ENCODE measurements around the gene FAM9A. TPM values are rescaled to one million over a fixed set of nuclear protein-coding genes. Genes with fewer than 3 reads are reported as not detected.

The FAM9A gene
- total and polyA plus RNA-seq, 2 of the 8 experiments (the other 6 are each of a cell fraction or from before 2014, with no cell fraction given) = not detected

GRCh38 chrX:8755813-8756212, 45.4 kb downstream of the FAM9A start:
- H3K56ac ChIP-seq (replicated peaks; ENCODE audit: insufficient read length, low read depth, low read length) = no peak overlapping the region
- FAIRE-seq (no peak), DNase-seq (ENCODE audit: low read depth in 1 of 2, low spot score in 2 of 2) (no peak)
- H4K5ac ChIP-seq (ENCODE audit: insufficient read length, low read depth, low read length) = no peak overlapping the region
- H2AK5ac ChIP-seq (ENCODE audit: low read depth, low read length) = no peak overlapping the region
- no peak overlapping the region for H3K4me2 ChIP-seq (ENCODE audit: insufficient read depth in 1 of 2, low read depth in 2 of 2, low read length in 2 of 2)
- H2BK120ac ChIP-seq (replicated peaks; ENCODE audit: low read depth, low read length) = no peak overlapping the region
- ChIA-PET POLR2A (ENCODE audit: partially characterized antibody) (no interaction called here), CTCF (ENCODE audit: partially characterized antibody) (interaction anchor here (0.6 to 1.9 kb wide), 7 partner anchors 11 to 1180 kb away, joined by 3 to 11 read pairs (median 4); no protein-coding TSS in a partner anchor)
- H3K27ac ChIP-seq (ENCODE audit: low read depth, low read length) = no peak overlapping the region
- no peaks in the 10 kb centered on the region for H3K79me2 ChIP-seq (ENCODE audit: control insufficient read depth in 1 of 2, insufficient read depth in 2 of 2, low read length in 2 of 2)
- no peak overlapping the region for H4K8ac ChIP-seq (ENCODE audit: extremely low read depth, insufficient read depth, low read length)
- no peak overlapping the region for H2BK20ac ChIP-seq (ENCODE audit: low read length)
- no peaks in the 10 kb centered on the region for H4K20me1 ChIP-seq (replicated peaks in 1 of 2; ENCODE audit: control insufficient read depth in 1 of 2, insufficient read depth in 2 of 2, low read length in 2 of 2)
- no peaks in the 10 kb centered on the region for H3K27me3 ChIP-seq (replicated peaks in 1 of 4; ENCODE audit: control insufficient read depth in 3 of 4, extremely low read depth in 1 of 4, insufficient read depth in 3 of 4, low read length in 3 of 4)
- no peaks in the 10 kb centered on the region; a peak in 1 of 7 replicates for H3K4me1 ChIP-seq (replicated peaks in 1 of 4; ENCODE audit: control insufficient read depth in 3 of 4, insufficient read depth in 4 of 4, low read length in 3 of 4)
- no peak overlapping the region for H2AFZ ChIP-seq (ENCODE audit: low read length)
- no peaks in the 10 kb centered on the region for H3K9me3 ChIP-seq (ENCODE audit: insufficient read depth in 2 of 2, low read depth in 1 of 2, low read length in 1 of 2)
- H4K91ac ChIP-seq (replicated peaks; ENCODE audit: insufficient read length, low read length) = no peak overlapping the region
- H2BK5ac ChIP-seq (ENCODE audit: low read depth, low read length) = no peak overlapping the region
- TF ChIP-seq PHF8 (conservative IDR thresholded peaks at IDR 0.05; ENCODE audit: low read depth, low read length) = no peak
- TF ChIP-seq CTBP2 (IDR thresholded peaks at IDR 0.05; ENCODE audit: borderline replicate concordance, insufficient read depth, insufficient read length, low read length) = no peak
- TF ChIP-seq SIRT6 (IDR thresholded peaks at IDR 0.05; ENCODE audit: low read length) = no peak
- TF ChIP-seq FOSL1 (IDR thresholded peaks at IDR 0.05; ENCODE audit: insufficient read depth, low read depth, low read length) = no peak
- no peak for TF ChIP-seq POLR2A (IDR thresholded peaks at IDR 0.05; ENCODE audit: control extremely low read depth in 1 of 2, low read depth in 2 of 2, low read length in 2 of 2)
- TF ChIP-seq RXRA (IDR thresholded peaks at IDR 0.05; ENCODE audit: insufficient read depth, low read depth, low read length) = no peak
- no peak for TF ChIP-seq SRF (IDR thresholded peaks at IDR 0.05; ENCODE audit: low read depth, low read length)
- no peak for TF ChIP-seq KDM4A (IDR thresholded peaks at IDR 0.05; ENCODE audit: low read depth, low read length, severe bottlenecking)
- TF ChIP-seq CBX5 (IDR thresholded peaks at IDR 0.05; ENCODE audit: low read depth, low read length) = no peak
- no peak for TF ChIP-seq BACH1 (IDR thresholded peaks at IDR 0.05; ENCODE audit: low read length)
- no peak for TF ChIP-seq SP2 (IDR thresholded peaks at IDR 0.05; ENCODE audit: low read length)
- TF ChIP-seq MAFK (IDR thresholded peaks at IDR 0.05; ENCODE audit: low read depth, low read length) = no peak
- no peak for TF ChIP-seq EGR1 (IDR thresholded peaks at IDR 0.05; ENCODE audit: borderline replicate concordance, low read depth, low read length)
- TF ChIP-seq SIX5 (IDR thresholded peaks at IDR 0.05; ENCODE audit: low read depth, low read length) = no peak
- no peak for TF ChIP-seq TEAD4 (IDR thresholded peaks at IDR 0.05; ENCODE audit: low read depth, low read length)
- TF ChIP-seq EP300 (IDR thresholded peaks at IDR 0.05; ENCODE audit: borderline replicate concordance in 1 of 2, low read depth in 2 of 2, low read length in 2 of 2) = no peak
- no peak overlapping the region for H3K4ac ChIP-seq (replicated peaks; ENCODE audit: insufficient read length, low read depth, low read length)
- no peak overlapping the region for H3K23ac ChIP-seq (ENCODE audit: insufficient read length)
- H3K4me3 ChIP-seq (ENCODE audit: extremely low read depth in 1 of 4, insufficient read depth in 2 of 4, low read depth in 3 of 4, low read length in 4 of 4) = no peak overlapping the region
- H2BK12ac ChIP-seq (ENCODE audit: low read depth, low read length) = no peak overlapping the region
- H3K36me3 ChIP-seq (ENCODE audit: control insufficient read depth in 2 of 4, insufficient read depth in 4 of 4, low read length in 3 of 4) = no peaks in the 10 kb centered on the region
- H3K79me1 ChIP-seq (ENCODE audit: low read depth, low read length) = no peaks in the 10 kb centered on the region
- H3K18ac ChIP-seq (ENCODE audit: extremely low read depth, low read length) = no peak overlapping the region
- H2BK15ac ChIP-seq (ENCODE audit: low read length) = no peak overlapping the region
- H3K14ac ChIP-seq (ENCODE audit: insufficient read length) = no peak overlapping the region
- H3K23me2 ChIP-seq (ENCODE audit: low read depth, low read length) = no peaks in the 10 kb centered on the region
- no peak overlapping the region for H3K9ac ChIP-seq (replicated peaks in 1 of 4; ENCODE audit: extremely low read depth in 1 of 4, low read depth in 3 of 4, low read length in 3 of 4)

All from H1 (cell line).